Activated T-cell treated with anti-CD3 and anti-CD28 coated beads, Interleukin-2, amount 50 U/mL, for 48 hours (primary cell): Measurements from ENCODE around the gene G6PD.
"Not testable (repeated sequence)": the region's sequence is repeated elsewhere in the genome, so short reads cannot be mapped to it uniquely, and the experiment has no call there.

Experiments
- DNase-seq, 2 experiments: peaks; one replicate each; pipeline ENCODE4 v3.0.0-alpha.2; 2020

Gene G6PD

DNA sequence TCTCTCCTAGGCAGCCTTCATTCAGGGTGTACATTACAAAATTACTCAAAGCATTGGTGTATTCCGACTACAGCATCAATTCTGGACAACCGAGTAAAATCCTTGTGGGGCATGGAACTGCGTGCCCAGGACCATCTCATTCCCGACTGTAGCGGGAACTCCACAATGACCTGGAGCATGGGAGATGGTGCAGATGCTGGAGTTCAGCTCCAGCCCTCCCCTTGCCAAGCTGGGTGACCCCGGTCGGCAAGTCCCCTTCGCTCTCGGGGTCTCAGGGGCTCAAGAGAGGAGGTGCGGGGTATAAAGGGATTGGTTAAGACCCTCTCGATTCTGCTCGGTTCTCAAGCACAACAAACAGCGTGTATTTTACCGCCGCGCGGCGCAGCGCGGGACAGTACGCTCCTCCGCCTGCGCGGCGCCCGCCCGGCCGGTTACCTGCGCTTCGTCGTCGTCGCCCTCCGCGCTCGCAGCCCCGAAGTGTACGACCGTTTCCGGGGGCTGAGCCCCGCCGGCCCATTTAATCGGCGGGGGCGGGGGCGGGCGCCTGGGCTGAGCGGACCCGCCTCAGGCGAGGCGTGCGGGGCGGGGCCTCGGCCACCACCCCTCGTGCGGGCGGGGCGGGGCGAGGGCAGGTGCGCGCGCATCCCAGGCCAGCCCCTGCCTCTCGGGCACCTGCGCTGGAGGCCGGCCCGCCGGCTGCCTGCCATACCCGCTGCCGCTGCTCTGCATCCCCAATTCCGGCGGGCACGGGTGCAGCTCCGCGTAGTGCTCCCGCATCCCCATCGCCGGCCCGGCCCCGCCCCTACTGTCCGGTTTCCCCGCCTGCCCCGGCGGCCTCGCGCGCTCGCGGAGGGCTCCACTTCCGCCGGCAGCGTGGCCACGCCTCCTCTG is at the start of gene G6PD:
TSS of gene G6PD (minus strand) at position 493 of the 891 bp plus-strand sequence. CDS start 691 bp downstream, outside the sequence.
- peak in 1 of 2 experiments; percentile 85 for DNase-seq

DNA sequence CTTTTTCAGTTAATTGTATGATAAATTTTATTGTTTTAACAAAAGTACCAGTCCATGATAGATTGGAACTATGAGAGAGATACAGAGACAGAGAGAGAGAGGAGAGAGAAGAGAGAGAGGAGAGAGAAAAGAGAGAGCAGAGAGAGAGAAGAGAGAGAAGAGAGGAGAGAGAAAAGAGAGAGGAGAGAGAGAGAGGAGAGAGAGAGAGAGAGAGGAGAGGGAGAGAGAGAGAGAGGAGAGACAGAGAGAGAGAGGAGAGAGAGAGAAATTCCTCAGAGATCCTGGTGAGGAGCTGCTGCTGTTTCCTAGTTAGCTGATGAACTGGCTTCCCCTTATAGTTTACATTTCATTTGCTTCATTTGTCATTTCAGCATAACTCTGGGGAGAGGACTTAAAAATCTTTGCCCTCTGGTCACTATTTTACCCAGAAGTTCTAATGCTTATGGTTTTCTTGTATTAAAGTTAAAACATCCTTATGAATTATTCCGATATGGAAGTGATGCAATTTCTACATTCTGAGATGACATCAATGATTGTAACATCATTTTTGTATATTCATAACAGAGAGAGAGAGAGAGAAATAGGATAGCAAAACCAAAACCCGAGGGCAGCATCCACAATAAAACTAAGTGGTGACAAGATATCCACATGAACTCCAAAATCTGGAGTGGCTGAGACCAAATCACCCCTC is 49.1 kb upstream of the G6PD start:
- DNase-seq: no peak

DNA sequence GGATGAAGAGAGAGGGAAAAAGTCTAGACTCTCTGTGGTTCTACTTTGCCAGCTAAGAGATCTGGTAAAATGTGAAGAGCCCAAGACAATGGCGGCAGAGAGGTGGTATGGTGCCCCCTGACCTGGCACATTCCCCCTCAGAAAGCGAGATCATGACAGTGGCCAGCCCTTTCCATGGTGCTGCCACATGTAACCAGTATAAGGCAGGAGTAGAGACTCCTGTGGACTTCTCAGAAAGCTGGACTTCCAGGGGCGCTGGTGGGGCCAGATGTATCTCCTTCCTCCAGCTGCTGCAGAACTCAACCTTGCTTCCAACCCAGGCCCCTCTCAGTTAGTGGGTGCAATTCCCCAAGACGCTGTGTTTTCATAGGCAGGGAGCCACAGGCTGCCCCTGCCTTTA is 47.8 kb upstream of the G6PD start:
- no peak for DNase-seq

DNA sequence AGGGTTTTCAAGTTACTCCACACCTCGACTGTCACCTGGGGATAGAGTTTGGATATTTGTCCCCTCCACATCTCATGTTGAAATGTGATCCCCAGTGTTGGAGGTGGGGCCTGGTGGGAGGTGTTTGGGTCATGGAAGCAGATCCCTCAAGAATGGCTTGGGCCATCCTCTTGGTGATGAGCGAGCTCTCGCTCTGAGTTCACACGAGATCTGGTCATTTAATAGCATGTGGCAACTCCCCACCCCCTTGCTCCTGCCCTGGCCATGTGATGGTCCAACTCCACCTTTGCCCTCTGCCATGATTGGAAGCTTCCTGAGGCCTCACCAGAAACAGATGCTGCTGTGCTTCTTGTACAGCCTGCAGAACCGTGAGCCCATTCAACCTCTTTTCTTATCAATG is 46.6 kb upstream of the G6PD start:
- no peak for DNase-seq

DNA sequence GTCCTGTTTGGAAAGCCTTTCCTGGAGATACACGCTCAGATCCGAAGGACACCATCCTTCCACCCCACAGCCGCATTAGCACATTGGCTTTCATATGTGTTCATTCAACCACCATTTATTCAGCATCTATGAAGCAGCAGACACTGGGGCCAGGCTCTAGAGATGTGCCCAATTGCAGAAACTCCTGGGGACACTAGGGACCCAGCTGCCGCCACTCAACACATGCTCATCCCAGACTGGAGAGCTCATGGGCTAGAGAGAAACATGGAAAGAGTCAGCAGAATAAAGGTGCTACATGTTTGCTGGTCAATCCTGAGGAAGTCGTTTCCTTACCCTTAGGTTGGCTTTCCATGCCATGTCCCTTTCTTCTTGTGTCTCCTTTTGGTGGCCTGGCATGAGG is 45.9 kb upstream of the G6PD start:
- no peak for DNase-seq

DNA sequence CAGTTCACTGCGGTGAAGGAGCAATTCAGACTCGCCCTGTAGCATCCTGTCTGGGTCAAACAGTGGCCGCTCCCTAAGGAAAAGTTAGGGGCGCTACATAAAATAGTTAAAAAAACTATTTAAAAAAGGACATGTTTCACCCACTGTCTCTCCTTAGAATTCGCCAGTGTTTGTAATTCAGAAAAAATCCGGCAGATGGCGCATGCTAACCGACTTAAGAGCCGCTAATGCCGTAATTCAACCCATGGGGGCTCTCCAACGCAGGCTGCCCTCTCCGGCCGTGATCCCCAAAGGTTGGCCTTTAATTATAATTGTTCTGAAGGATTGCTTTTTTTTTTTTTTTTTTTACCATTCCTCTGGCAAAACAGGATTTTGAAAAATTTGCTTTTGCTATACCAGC is 43.8 kb upstream of the G6PD start:
- not testable (repeated sequence) for DNase-seq

DNA sequence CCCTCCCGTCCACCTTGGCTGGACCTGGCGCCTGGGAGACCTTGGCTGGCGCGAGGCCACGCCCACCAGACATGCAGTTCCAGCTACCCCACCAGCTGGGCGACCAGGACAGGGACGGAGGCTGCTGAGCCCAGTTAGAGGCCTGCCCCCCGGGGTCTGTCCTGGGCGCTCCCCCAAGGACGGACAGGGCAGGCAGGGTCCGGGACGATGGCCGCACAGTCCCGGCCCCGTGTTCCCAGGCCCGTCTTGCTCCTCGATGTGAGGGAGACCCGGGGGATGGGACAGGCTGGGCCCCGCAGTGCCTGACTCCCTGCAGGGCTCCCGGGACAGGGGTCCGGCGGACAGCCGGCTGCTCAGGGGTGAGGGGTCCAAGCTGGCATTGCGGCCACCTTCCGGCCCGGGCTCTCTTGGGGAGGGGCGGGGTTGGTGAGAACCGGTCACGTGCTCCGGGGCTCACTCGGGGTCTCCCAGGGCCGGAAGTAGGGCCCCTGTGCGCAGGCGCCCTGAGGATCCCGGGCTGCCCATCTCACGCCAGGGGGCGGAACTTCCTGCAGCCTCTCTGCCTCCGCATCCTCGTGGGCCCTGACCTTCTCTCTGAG is 38.0 kb upstream of the G6PD start, which contains the start of gene CTAG1A:
TSS of gene CTAG1A (plus strand) at position 549 of the 599 bp plus-strand sequence. CDS start 74 bp downstream, outside the sequence.
- not testable (repeated sequence) for DNase-seq

DNA sequence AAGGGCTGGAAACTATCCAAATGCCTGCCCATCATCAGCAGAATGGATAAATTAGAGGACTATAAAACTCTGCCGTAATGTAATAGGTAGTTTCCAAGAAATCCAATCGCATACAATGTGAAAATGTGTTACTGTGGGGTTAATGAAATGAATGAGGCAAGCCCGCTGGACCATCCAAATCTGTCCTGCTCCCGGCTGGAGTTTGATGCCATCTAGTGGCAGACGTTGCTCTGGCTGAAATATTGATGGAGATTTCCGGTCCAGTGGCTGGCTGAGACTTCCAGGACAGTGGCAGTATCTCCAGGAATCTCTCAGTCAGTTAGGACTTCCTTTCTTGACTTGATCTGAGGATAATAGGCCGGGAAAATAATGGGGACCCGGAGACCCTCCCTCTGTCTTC is 36.3 kb upstream of the G6PD start:
- not testable (repeated sequence) for DNase-seq

DNA sequence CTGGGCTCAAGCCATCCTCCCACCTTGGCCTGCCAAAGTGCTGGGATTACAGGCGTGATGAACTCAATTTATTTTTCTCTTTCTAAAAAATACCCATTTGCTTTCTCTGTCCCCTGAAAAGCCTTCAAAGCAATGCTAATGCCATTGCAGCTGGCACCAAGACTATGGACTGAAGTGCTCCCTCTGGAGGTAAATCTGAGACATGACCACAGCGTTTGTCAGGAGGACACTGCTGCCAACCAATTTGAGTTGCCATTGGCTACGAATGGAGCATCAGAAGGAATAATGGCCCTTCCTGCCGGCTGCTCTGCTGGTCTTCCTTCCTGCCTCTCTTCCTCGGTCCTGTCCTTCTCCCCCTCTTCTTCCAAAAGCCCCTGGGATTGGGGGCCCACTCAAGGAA is 28.4 kb upstream of the G6PD start:
- DNase-seq: not testable (repeated sequence)

DNA sequence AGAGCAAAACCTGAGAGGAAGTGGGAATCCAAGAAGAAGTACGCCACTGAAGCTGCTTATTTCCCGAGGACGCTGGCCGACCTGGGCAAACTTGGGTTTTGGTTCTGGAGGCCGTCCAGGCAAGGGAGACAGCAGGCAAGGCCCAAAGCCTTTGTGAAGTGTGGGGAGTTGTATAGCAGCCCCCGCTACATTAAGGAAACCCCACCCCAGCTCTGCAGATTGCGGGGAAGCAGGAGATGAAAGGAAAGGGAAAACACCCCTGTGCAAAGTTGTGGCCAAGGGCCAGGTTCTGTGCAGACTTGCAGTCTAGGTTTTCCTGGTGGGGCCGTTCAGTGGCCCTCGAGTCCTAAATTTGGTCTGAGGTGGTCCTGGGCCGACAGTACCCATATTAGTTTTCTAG is 26.4 kb upstream of the G6PD start:
- not testable (repeated sequence) for DNase-seq

DNA sequence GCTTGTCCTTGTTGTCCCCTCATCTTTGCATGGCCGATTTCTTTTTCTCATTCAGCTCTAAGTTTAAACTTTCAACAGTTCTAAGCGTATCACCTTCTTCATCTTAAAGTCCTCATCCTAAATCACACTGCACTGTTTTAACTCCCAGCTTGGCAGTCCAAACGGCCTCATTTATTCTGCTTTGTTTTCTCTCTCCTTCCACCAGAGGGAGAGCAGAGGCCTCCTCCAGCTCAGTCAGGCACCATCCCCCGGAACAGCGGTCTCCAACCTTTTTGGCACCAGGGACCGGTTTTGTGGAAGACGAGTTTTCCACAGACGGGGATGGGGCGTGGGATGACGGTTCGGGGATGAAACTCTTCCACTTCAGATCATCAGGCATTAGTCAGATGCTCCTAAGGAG is 23.7 kb upstream of the G6PD start:
- DNase-seq: not testable (repeated sequence)

DNA sequence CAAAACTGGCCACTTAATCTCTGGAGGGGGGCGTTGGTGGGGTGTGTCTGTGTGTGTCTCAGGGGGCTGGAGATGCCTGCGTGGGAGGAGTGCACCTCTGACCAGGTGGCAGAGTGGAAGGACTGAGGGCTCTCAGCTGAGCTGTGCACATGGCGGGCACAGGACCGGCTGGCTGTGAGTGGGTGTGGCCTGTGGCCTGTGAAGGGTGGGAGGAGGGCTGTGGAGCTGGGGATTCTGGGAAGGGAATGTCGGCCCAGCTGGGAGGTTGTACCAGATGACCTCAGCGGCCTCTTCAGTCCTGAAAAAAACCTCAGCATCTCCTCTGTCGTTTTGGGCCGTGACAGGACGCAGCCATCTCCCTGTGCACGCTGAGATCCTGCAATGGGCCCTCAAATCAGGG is 15.6 kb upstream of the G6PD start:
- DNase-seq: not testable (repeated sequence)

DNA sequence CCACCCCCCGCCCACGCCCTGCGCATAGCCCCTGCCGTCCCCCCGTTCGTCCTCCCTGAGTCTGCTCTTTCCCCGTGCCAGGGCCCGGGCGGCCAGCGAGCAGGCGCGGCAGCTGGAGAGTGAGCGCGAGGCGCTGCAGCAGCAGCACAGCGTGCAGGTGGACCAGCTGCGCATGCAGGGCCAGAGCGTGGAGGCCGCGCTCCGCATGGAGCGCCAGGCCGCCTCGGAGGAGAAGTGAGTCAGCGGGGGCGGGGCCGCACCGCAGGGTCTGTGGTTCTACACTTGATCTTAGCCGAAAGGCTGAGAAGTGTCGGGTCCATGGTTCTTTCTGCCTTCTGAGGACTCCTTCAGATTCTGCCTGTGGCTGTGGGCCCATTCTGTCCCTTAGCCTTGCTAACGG is 13.7 kb upstream of the G6PD start:
- not testable (repeated sequence) for DNase-seq

DNA sequence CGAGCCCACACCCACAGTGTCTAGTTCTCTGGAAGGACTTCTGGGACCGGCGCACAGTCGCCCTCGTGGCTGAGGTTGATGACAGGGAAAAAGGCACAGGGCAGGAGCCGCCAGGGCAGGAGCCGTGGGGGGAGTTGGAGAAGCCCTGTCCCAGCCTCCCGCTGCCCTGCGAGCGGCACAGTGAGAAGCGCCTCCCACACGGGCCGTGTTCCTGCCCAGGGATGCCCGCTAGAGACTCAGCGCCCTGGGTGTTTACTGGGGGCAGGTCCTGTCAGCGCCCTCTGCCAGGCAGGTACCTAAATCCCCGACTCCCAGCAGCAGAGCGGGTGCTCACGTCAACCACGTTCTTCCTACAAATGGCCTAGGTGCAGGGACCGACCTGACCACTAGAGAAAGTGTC is 12.2 kb upstream of the G6PD start:
- not testable (repeated sequence) for DNase-seq

DNA sequence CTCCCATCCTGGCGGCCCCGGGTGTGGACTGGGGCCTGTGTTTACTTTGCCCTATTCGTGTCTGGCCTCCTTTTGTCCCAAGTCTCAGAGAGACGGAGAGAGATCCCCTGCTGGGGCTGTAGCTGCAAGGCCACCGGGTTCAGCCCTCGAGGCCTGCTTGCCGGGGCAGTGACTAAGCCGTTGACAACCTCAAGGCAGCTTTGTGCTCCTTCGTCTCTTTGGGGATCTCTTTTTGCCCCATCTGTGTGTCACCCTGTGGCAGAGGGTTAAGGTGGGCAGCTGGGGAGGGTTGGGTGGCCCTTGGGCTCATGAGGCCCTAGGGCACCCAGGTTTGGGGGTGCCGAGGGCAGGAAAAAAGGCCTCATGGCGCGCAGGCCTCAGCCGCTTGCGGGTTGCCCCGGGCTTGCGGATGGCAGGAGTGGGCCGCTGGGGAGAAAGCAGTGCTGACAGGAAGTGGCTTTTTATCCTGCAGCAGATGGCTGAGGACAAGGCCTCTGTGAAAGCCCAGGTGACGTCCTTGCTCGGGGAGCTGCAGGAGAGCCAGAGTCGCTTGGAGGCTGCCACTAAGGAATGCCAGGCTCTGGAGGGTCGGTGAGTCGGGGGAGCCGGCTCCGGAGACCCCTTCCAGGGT is 11.5 kb upstream of the G6PD start:
- DNase-seq: not testable (repeated sequence)

DNA sequence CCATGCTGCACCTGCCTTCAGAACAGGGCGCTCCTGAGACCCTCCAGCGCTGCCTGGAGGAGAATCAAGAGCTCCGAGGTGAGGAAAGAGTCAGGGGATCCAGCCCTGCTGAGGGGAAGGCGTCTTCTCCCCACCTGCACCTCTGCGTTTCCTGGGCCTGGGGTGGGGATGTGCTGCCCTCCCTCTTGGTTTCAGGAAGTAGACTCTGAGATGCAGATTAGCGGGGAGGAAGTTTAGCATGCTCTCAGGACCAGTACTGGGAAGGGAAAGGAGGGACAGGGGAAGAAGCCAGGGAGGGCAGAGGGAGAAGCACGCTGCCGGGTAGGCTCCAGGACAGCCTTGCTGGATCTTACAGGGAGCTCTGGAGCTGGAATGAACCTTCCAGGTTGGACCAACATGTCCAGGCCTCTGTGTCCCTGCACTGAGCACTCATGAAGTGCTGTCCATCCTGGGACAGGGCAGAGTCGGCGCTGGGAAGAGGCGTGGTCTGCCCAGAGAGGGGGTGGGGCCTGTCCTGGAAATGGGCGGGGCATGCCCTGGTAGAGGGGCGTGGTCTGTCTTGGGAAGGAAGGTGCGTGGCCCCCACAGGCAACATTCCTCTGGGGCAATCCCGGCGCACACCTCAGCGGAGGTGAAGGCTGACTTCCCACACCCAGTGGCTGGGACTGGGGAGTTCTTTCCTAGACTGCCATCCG is 5.6 kb upstream of the G6PD start:
- not testable (repeated sequence) for DNase-seq

DNA sequence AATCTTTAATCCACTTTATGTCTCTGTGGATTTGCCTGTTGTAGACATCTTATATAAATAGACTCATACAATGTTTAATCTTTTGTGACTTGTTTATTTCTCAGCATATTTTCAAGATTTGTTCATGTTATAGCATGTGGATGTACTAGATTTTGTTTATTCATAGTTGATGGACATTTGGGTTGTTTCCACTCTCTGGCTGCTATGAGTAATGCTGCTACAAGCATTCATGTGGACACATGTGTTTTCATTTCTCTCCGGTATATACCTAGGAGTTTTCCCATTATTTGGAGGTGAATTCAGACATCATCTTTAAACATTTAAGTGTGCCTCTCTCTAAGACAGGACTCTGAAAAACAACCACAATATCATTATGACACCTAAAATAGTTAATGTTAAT is 3.1 kb upstream of the G6PD start:
- no peak for DNase-seq

DNA sequence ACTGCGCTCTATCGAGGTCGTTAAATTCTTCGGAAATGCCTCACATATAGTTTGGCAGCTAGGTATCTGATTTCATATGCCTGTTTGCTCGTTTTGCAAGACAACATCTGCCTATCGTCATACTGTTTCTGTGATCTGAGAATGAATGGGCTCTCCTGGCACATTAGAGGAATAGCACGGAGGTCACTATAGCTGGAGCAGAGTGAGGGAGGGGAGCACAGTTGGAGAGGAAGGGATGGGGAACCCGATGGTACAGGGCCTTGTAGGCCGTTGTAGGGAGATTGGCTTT is 1.3 kb upstream of the G6PD start:
- no peak for DNase-seq

DNA sequence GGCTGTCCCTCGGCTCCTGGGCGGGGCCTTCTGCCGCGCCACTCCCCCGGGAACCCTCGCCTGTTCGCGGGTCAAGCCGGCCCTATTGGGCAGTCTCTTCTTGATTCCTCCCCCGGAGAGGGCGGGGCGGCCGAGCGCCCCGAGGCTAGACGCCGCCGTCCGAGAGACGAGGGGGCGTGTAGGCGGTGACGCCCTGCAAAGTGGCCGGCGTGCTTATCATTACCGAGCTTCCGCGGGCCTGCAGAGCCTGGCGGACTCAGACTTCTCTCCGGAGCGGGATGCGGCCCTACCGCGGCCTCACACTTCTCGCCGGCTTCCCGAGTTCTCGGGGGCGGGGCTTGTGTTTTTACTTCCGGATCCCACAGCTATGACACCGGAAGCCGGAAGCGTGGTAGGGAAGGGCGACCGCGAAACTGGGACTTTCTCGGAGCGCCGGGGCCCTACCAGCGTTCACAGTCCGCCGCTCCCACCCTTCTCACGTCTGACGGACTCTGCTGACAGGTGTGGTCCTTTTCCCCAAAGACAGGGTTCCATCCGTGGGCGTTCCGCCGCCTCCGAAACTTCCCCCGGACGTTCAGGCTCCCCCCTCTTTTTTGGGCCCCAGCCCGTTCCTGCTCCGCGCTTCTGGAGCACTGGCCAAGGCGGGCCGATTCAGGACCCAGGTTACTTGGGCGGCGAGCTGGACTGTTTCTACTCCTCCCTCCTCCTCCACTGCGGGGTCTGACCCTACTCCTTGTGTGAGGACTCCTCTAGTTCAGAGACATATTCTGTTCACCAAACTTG is 790 bp upstream of the G6PD start, which contains the start of gene IKBKG:
TSS of gene IKBKG (plus strand) at position 376 of the 783 bp plus-strand sequence. CDS start 4,383 bp downstream, outside the sequence.
- DNase-seq: peak; percentile 91 to 94

DNA sequence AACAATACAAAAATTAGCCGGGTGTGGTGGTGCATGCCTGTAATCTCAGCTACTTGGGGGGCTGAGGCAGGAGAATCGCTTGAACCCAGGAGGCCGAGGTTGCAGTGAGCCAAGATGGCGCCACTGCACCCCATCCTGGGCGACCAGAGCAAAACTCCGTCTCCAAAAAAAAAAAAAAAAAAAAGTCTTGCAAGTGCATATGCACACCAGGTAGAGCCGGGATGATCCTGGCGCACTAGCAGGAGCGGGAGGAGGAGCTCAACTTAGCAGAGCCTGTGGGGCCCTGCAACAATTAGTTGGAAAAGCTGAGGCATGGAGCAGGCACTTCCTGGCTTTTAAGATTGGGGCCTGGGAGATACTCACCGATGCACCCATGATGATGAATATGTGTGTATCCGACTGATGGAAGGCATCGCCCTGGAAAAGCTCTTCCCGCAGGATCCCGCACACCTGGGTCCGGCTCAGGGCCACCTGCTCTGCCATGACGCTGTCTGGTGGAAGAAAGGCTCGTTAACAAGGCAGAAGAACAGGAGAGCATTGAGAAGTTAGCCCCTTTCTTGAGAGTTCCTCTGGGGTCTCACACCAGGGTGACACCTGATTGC is 872 bp downstream of the G6PD start:
- no peak for DNase-seq
